MM.1S (cell line): ENCODE data around the gene SLC6A11.

Experiments
- DNase-seq: peaks from one replicate; pipeline ENCODE4 v3.0.0-alpha.2; 2015
- H2AFZ ChIP-seq: fragments of 300-600 bp; sonication (generic); 2 replicates; pipeline ENCODE4 v1.6.0; 2016; ENCODE audit warnings: antibody characterized with exemption, low read length
- H3F3A ChIP-seq: fragments of 300-600 bp; sonication (generic); 2 replicates; pipeline ENCODE4 v1.6.1; 2016; ENCODE audit warnings: mild to moderate bottlenecking, antibody characterized with exemption, low read length, moderate library complexity, mixed read lengths; ENCODE audit not compliant: insufficient read depth
- H3K27ac ChIP-seq: fragments of 300-600 bp; sonication (generic); 2 replicates; pipeline ENCODE4 v1.5.1; 2016; ENCODE audit warnings: mild to moderate bottlenecking, low read length
- H3K27me3 ChIP-seq: fragments of 300-600 bp; sonication (generic); replicated peaks from 2 replicates; pipeline ENCODE4 v1.6.0; 2016; ENCODE audit warnings: low read length; ENCODE audit not compliant: insufficient read depth
- H3K36me3 ChIP-seq: fragments of 300-600 bp; sonication (generic); replicated peaks from 2 replicates; pipeline ENCODE4 v1.6.1; 2016; ENCODE audit warnings: mild to moderate bottlenecking, low read length, mixed read lengths; ENCODE audit not compliant: insufficient read depth
- H3K4me1 ChIP-seq: fragments of 300-600 bp; sonication (generic); 2 replicates; pipeline ENCODE4 v1.6.1; 2016; ENCODE audit warnings: low read length, mixed read lengths
- H3K4me2 ChIP-seq: fragments of 300-600 bp; sonication (generic); 2 replicates; pipeline ENCODE4 v1.6.0; 2016; ENCODE audit warnings: low read depth, low read length
- H3K4me3 ChIP-seq: fragments of 300-600 bp; sonication (generic); 2 replicates; pipeline ENCODE4 v1.5.1; 2016; ENCODE audit warnings: low read length, mixed read lengths
- H3K79me2 ChIP-seq: fragments of 300-600 bp; sonication (generic); 2 replicates; pipeline ENCODE4 v1.6.1; 2016; ENCODE audit warnings: mixed run types, low read length, mixed read lengths
- H3K9ac ChIP-seq: fragments of 300-600 bp; sonication (generic); 2 replicates; pipeline ENCODE4 v1.6.1; 2016; ENCODE audit warnings: low read length, mixed read lengths
- H3K9me2 ChIP-seq: fragments of 300-600 bp; sonication (generic); replicated peaks from 2 replicates; pipeline ENCODE4 v1.6.1; 2016; ENCODE audit warnings: mild to moderate bottlenecking, low read length, mixed read lengths; ENCODE audit not compliant: insufficient read depth
- H3K9me3 ChIP-seq: fragments of 300-600 bp; sonication (generic); replicated peaks from 2 replicates; pipeline ENCODE4 v1.6.1; 2016; ENCODE audit warnings: mild to moderate bottlenecking, low read length, mixed read lengths; ENCODE audit not compliant: insufficient read depth
- H4K20me1 ChIP-seq: fragments of 300-600 bp; sonication (generic); 2 replicates; pipeline ENCODE4 v1.6.1; 2016; ENCODE audit warnings: mild to moderate bottlenecking, low read length, moderate library complexity, mixed read lengths; ENCODE audit not compliant: insufficient read depth
- CTCF ChIP-seq: fragments of 300-600 bp; sonication (generic); IDR thresholded peaks from 2 replicates; pipeline ENCODE4 v1.5.1; 2016; ENCODE audit warnings: antibody characterized with exemption, low read length, mixed read lengths
- EZH2 ChIP-seq: fragments of 300-600 bp; sonication (generic); optimal IDR thresholded peaks from 2 replicates; pipeline ENCODE3; 2017; ENCODE audit warnings: low read depth, mild to moderate bottlenecking, antibody characterized with exemption, low read length, mixed read lengths
- EZH2phosphoT487 ChIP-seq: fragments of 300-600 bp; sonication (generic); IDR thresholded peaks from 2 replicates; pipeline ENCODE4 v1.6.1; 2018; ENCODE audit warnings: antibody characterized with exemption, low read length

The SLC6A11 gene

GRCh38 chr3:10939556-10939955, 123.5 kb downstream of the SLC6A11 start:
- Histone ChIP-seq H4K20me1 (no peaks in the 10 kb centered on the region), H3K9ac (no peak overlapping the region), H3K9me2 (no peaks in the 10 kb centered on the region), H2AFZ (no peak overlapping the region), H3K9me3 (no peaks in the 10 kb centered on the region), H3K27ac (no peak overlapping the region), H3K4me3 (no peak overlapping the region), H3K4me2 (no peak overlapping the region), H3K36me3 (no peaks in the 10 kb centered on the region), H3K79me2 (no peaks in the 10 kb centered on the region), H3F3A (no peaks in the 10 kb centered on the region), H3K4me1 (no peaks in the 10 kb centered on the region), H3K27me3 (peaks cover 55% of the 10 kb centered on the region)
- DNase-seq, result no peak
- no peak for TF ChIP-seq EZH2phosphoT487
- no peak for TF ChIP-seq EZH2
- no peak for TF ChIP-seq CTCF

- no peak overlapping the region for H3K27ac ChIP-seq
- H3K9ac ChIP-seq, result no peak overlapping the region
- H3K4me2 ChIP-seq, result no peak overlapping the region
- no peak for DNase-seq
- H3K9me3 ChIP-seq, result no peaks in the 10 kb centered on the region
- no peak overlapping the region for H2AFZ ChIP-seq
- no peaks in the 10 kb centered on the region for H3K4me1 ChIP-seq
- no peak overlapping the region for H3K4me3 ChIP-seq
- TF ChIP-seq EZH2phosphoT487 (no peak), EZH2 (no peak), CTCF (no peak)
- H3K9me2 ChIP-seq, result no peaks in the 10 kb centered on the region
- no peaks in the 10 kb centered on the region for H3K79me2 ChIP-seq
- H4K20me1 ChIP-seq, result no peaks in the 10 kb centered on the region
- H3F3A ChIP-seq, result no peaks in the 10 kb centered on the region
- peaks cover 53% of the 10 kb centered on the region for H3K27me3 ChIP-seq
- no peaks in the 10 kb centered on the region for H3K36me3 ChIP-seq
Observed at GRCh38 chr3:10940106-10940505, 124.1 kb downstream of the SLC6A11 start.

- no peaks in the 10 kb centered on the region for H3F3A ChIP-seq
- no peak for DNase-seq
- H3K9me3 ChIP-seq, result no peaks in the 10 kb centered on the region
- H3K4me1 ChIP-seq, result no peaks in the 10 kb centered on the region
- no peak overlapping the region for H2AFZ ChIP-seq
- no peak overlapping the region for H3K4me3 ChIP-seq
- no peak for TF ChIP-seq EZH2phosphoT487
- TF ChIP-seq CTCF, result peak; percentile 67
- no peak for TF ChIP-seq EZH2
- no peaks in the 10 kb centered on the region for H3K9me2 ChIP-seq
- H3K27ac ChIP-seq, result no peak overlapping the region
- H3K9ac ChIP-seq, result no peak overlapping the region
- no peaks in the 10 kb centered on the region for H3K79me2 ChIP-seq
- peaks cover 45% of the 10 kb centered on the region for H3K27me3 ChIP-seq
- H3K36me3 ChIP-seq, result no peaks in the 10 kb centered on the region
- H3K4me2 ChIP-seq, result no peak overlapping the region
- H4K20me1 ChIP-seq, result no peaks in the 10 kb centered on the region
Observed at GRCh38 chr3:10941972-10942371, 125.9 kb downstream of the SLC6A11 start.
